ENCODE measurements around the gene FBXL16.
"Not testable (repeated sequence)": the region's sequence is repeated elsewhere in the genome, so short reads cannot be mapped to it uniquely, and the experiment has no call there.

The FBXL16 gene

GRCh38 chr16:693364-693763, 12.2 kb downstream of the FBXL16 start:
- TF ChIP-seq CTCF (IDR thresholded peaks at IDR 0.05; ENCODE audit: insufficient read depth, low read length) (no peak), POLR2AphosphoS5 (IDR thresholded peaks at IDR 0.05; ENCODE audit: low read depth) (peak; percentile 26)
- peaks cover 36% of the 10 kb centered on the region for H3K27me3 ChIP-seq (ENCODE audit: insufficient read depth, poor library complexity, severe bottlenecking)
- no peak overlapping the region for H3K4me3 ChIP-seq (replicated peaks; ENCODE audit: insufficient read depth, low read length)
- no peak overlapping the region for H3K27ac ChIP-seq (replicated peaks)
- no peak for DNase-seq (ENCODE audit: low read depth in 1 of 2, low spot score in 1 of 2)

- no peak overlapping the region for H3K27ac ChIP-seq (replicated peaks)
- H3K27me3 ChIP-seq (ENCODE audit: insufficient read depth, poor library complexity, severe bottlenecking), result peaks cover 36% of the 10 kb centered on the region
- TF ChIP-seq GABPA (IDR thresholded peaks at IDR 0.05; ENCODE audit: low read depth), result no peak
- no peak for DNase-seq (ENCODE audit: low read depth in 1 of 2, low spot score in 1 of 2)
- no peak overlapping the region for H3K4me3 ChIP-seq (replicated peaks; ENCODE audit: insufficient read depth, low read length)
Measured at GRCh38 chr16:692356-693108, 13.1 kb downstream of the FBXL16 start.

GRCh38 chr16:691242-691641, 14.4 kb downstream of the FBXL16 start:
- H3K27ac ChIP-seq (replicated peaks), result not testable (repeated sequence)
- peaks cover 34% of the 10 kb centered on the region for H3K27me3 ChIP-seq (ENCODE audit: insufficient read depth, poor library complexity, severe bottlenecking)

GRCh38 chr16:689175-689897, 16.3 kb downstream of the FBXL16 start:
- Histone ChIP-seq H3K4me3 (replicated peaks; ENCODE audit: insufficient read depth, low read length) (peak overlapping the region; percentile 90), H3K27me3 (ENCODE audit: insufficient read depth, poor library complexity, severe bottlenecking) (peaks cover 18% of the 10 kb centered on the region), H3K27ac (replicated peaks) (peak overlapping the region; percentile 89)
- TF ChIP-seq POLR2AphosphoS5 (IDR thresholded peaks at IDR 0.05; ENCODE audit: low read depth) (no peak), REST (IDR thresholded peaks at IDR 0.05; ENCODE audit: insufficient replicate concordance, low read depth) (no peak), SPI1 (IDR thresholded peaks at IDR 0.05; ENCODE audit: borderline replicate concordance, low read depth) (no peak), GABPA (IDR thresholded peaks at IDR 0.05; ENCODE audit: low read depth) (no peak), CTCF (IDR thresholded peaks at IDR 0.05; ENCODE audit: insufficient read depth, low read length) (no peak)
- no peak for DNase-seq (ENCODE audit: low read depth in 1 of 2, low spot score in 1 of 2)

More at GRCh38 chr16:691242-691641, 14.4 kb downstream of the FBXL16 start:
- not testable (repeated sequence) for DNase-seq (ENCODE audit: low read depth in 1 of 2, low spot score in 1 of 2); H3K4me3 ChIP-seq (replicated peaks; ENCODE audit: insufficient read depth, low read length)

GRCh38 chr16:687499-687898, 18.1 kb downstream of the FBXL16 start:
- H3K27me3 ChIP-seq (ENCODE audit: insufficient read depth, poor library complexity, severe bottlenecking), result peaks cover 4% of the 10 kb centered on the region
- H3K27ac ChIP-seq (replicated peaks), result no peak overlapping the region
- DNase-seq (ENCODE audit: low read depth in 1 of 2, low spot score in 1 of 2), result no peak
- TF ChIP-seq CTCF (IDR thresholded peaks at IDR 0.05; ENCODE audit: insufficient read depth, low read length) (no peak), SPI1 (IDR thresholded peaks at IDR 0.05; ENCODE audit: borderline replicate concordance, low read depth) (no peak)
- H3K4me3 ChIP-seq (replicated peaks; ENCODE audit: insufficient read depth, low read length), result no peak overlapping the region

All from HL-60 (cell line).